ENCODE data around the gene NUBP2. TPM values are rescaled to one million over a fixed set of nuclear protein-coding genes. Genes with fewer than 3 reads are reported as not detected.

NUBP2 gene
- total and polyA plus RNA-seq, 10 of the 15 experiments (the other 5 are each of a cell fraction or from before 2014, with no cell fraction given): 1.9 to 129 (median 51.7) TPM

GRCh38 chr16:1782408-1783264, at the start of gene NUBP2, which contains the start of gene SPSB3 (continued):
- TF ChIP-seq MYC (IDR thresholded peaks at IDR 0.05; ENCODE audit: insufficient read depth, insufficient read length, insufficient replicate concordance, low read length, severe bottlenecking): peak; percentile 81
- TF ChIP-seq SPI1 (IDR thresholded peaks at IDR 0.05; ENCODE audit: borderline replicate concordance, insufficient read depth, low read depth, low read length): no peak
- TF ChIP-seq POLR2AphosphoS2 (IDR thresholded peaks at IDR 0.05; ENCODE audit: low read depth, low read length): peak; percentile 3; the same call in 1 of the 2 replicates
- no peak for TF ChIP-seq SUPT20H (IDR thresholded peaks at IDR 0.05; ENCODE audit: borderline replicate concordance, control insufficient read depth, low read depth, low read length)
- TF ChIP-seq, protein P1, sequence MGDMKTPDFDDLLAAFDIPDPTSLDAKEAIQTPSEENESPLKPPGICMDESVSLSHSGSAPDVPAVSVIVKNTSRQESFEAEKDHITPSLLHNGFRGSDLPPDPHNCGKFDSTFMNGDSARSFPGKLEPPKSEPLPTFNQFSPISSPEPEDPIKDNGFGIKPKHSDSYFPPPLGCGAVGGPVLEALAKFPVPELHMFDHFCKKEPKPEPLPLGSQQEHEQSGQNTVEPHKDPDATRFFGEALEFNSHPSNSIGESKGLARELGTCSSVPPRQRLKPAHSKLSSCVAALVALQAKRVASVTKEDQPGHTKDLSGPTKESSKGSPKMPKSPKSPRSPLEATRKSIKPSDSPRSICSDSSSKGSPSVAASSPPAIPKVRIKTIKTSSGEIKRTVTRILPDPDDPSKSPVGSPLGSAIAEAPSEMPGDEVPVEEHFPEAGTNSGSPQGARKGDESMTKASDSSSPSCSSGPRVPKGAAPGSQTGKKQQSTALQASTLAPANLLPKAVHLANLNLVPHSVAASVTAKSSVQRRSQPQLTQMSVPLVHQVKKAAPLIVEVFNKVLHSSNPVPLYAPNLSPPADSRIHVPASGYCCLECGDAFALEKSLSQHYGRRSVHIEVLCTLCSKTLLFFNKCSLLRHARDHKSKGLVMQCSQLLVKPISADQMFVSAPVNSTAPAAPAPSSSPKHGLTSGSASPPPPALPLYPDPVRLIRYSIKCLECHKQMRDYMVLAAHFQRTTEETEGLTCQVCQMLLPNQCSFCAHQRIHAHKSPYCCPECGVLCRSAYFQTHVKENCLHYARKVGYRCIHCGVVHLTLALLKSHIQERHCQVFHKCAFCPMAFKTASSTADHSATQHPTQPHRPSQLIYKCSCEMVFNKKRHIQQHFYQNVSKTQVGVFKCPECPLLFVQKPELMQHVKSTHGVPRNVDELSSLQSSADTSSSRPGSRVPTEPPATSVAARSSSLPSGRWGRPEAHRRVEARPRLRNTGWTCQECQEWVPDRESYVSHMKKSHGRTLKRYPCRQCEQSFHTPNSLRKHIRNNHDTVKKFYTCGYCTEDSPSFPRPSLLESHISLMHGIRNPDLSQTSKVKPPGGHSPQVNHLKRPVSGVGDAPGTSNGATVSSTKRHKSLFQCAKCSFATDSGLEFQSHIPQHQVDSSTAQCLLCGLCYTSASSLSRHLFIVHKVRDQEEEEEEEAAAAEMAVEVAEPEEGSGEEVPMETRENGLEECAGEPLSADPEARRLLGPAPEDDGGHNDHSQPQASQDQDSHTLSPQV (IDR thresholded peaks at IDR 0.05): peak; percentile 51; the same call in 1 of the 2 replicates
- peak in 1 of 2 experiments; percentile 32; a peak in 1 of 3 replicates for TF ChIP-seq EGR1 (IDR thresholded peaks at IDR 0.05; ENCODE audit: borderline replicate concordance in 1 of 2, low read depth in 2 of 2, low read length in 2 of 2)
- peak; percentile 86 for TF ChIP-seq FOS (IDR thresholded peaks at IDR 0.05; ENCODE audit: borderline replicate concordance, extremely low read depth, insufficient read length)
- peak; percentile 99 for TF ChIP-seq NFYB (IDR thresholded peaks at IDR 0.05; ENCODE audit: insufficient read depth, low read depth, low read length)
- peak; percentile 100 for TF ChIP-seq DPF2 (IDR thresholded peaks at IDR 0.05)
- TF ChIP-seq CREB1 (IDR thresholded peaks at IDR 0.05; ENCODE audit: low read depth): peak; percentile 100
- TF ChIP-seq TBL1XR1 (IDR thresholded peaks at IDR 0.05; ENCODE audit: low read depth, low read length): no peak
- TF ChIP-seq SREBF1 (IDR thresholded peaks at IDR 0.05; ENCODE audit: low read length): no peak
- no peak for TF ChIP-seq ZNF274 (IDR thresholded peaks at IDR 0.05; ENCODE audit: insufficient read depth, insufficient read length)
- TF ChIP-seq FOXM1 (IDR thresholded peaks at IDR 0.05; ENCODE audit: low read depth, low read length): no peak
- TF ChIP-seq NBN (IDR thresholded peaks at IDR 0.05): peak; percentile 92
- no peak for TF ChIP-seq TCF12 (IDR thresholded peaks at IDR 0.05; ENCODE audit: low read depth, low read length)
- 0 out of 2 replicates have a peak, but pooled peaks have one; percentile 26 for TF ChIP-seq SMARCA5 (IDR thresholded peaks at IDR 0.05)
- TF ChIP-seq ZNF207 (IDR thresholded peaks at IDR 0.05; ENCODE audit: borderline replicate concordance): 0 out of 2 replicates have a peak, but pooled peaks have one; percentile 67
- TF ChIP-seq BRCA1 (IDR thresholded peaks at IDR 0.05; ENCODE audit: low read depth, low read length): no peak
- no peak for TF ChIP-seq KAT2A (conservative IDR thresholded peaks at IDR 0.05; ENCODE audit: control insufficient read depth, low read depth, low read length)
- peak; percentile 43 for TF ChIP-seq RFX5 (IDR thresholded peaks at IDR 0.05; ENCODE audit: low read depth, low read length)
- TF ChIP-seq, protein P2, sequence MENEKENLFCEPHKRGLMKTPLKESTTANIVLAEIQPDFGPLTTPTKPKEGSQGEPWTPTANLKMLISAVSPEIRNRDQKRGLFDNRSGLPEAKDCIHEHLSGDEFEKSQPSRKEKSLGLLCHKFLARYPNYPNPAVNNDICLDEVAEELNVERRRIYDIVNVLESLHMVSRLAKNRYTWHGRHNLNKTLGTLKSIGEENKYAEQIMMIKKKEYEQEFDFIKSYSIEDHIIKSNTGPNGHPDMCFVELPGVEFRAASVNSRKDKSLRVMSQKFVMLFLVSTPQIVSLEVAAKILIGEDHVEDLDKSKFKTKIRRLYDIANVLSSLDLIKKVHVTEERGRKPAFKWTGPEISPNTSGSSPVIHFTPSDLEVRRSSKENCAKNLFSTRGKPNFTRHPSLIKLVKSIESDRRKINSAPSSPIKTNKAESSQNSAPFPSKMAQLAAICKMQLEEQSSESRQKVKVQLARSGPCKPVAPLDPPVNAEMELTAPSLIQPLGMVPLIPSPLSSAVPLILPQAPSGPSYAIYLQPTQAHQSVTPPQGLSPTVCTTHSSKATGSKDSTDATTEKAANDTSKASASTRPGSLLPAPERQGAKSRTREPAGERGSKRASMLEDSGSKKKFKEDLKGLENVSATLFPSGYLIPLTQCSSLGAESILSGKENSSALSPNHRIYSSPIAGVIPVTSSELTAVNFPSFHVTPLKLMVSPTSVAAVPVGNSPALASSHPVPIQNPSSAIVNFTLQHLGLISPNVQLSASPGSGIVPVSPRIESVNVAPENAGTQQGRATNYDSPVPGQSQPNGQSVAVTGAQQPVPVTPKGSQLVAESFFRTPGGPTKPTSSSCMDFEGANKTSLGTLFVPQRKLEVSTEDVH (IDR thresholded peaks at IDR 0.05; ENCODE audit: low read depth, partially characterized antibody): peak; percentile 81
- no peak for TF ChIP-seq CHD1 (IDR thresholded peaks at IDR 0.05; ENCODE audit: low read depth, low read length)
- TF ChIP-seq RUNX3 (IDR thresholded peaks at IDR 0.05; ENCODE audit: low read length): peak; percentile 82
- TF ChIP-seq BACH1 (IDR thresholded peaks at IDR 0.05; ENCODE audit: borderline replicate concordance): peak; percentile 92
